KMS-11 (cell line): Measurements from ENCODE around the gene TMEM114.

ENCODE experiments used
- H2AFZ ChIP-seq: fragments of 200-600 bp; sonication (generic); 2 replicates; pipeline ENCODE4 v1.6.1; 2016; ENCODE audit warnings: antibody characterized with exemption, mixed run types, low read depth
- H3K27ac ChIP-seq: fragments of 200-600 bp; sonication (generic); 2 replicates; pipeline ENCODE4 v1.6.1; 2016; ENCODE audit warnings: mild to moderate bottlenecking, mixed run types
- H3K27me3 ChIP-seq: fragments of 200-600 bp; sonication (generic); 2 replicates; pipeline ENCODE4 v1.6.1; 2017; ENCODE audit warnings: mild to moderate bottlenecking, low read depth, mixed run types, moderate library complexity; ENCODE audit not compliant: insufficient read depth
- H3K36me3 ChIP-seq: fragments of 200-600 bp; sonication (generic); 2 replicates; pipeline ENCODE4 v1.6.1; 2017; ENCODE audit warnings: mild to moderate bottlenecking, mixed run types; ENCODE audit not compliant: insufficient read depth
- H3K4me1 ChIP-seq: fragments of 200-600 bp; sonication (generic); 2 replicates; pipeline ENCODE4 v1.6.1; 2016; ENCODE audit warnings: mild to moderate bottlenecking, low read depth, mixed run types; ENCODE audit not compliant: poor library complexity, severe bottlenecking
- H3K4me2 ChIP-seq: fragments of 200-600 bp; sonication (generic); 2 replicates; pipeline ENCODE4 v1.7.0; 2016; ENCODE audit warnings: mild to moderate bottlenecking, mixed run types
- H3K4me3 ChIP-seq: fragments of 200-600 bp; sonication (generic); IDR thresholded peaks from 2 replicates; pipeline ENCODE4 v1.6.1; 2017; ENCODE audit warnings: low read depth, low read length, mixed read lengths; ENCODE audit not compliant: insufficient read depth
- H3K79me2 ChIP-seq: fragments of 200-600 bp; sonication (generic); 2 replicates; pipeline ENCODE4 v1.6.1; 2016; ENCODE audit warnings: low read depth, mixed run types; ENCODE audit not compliant: insufficient read depth
- H3K9ac ChIP-seq: fragments of 200-600 bp; sonication (generic); 2 replicates; pipeline ENCODE4 v1.6.1; 2016; ENCODE audit warnings: mild to moderate bottlenecking, mixed run types
- H4K20me1 ChIP-seq: fragments of 200-600 bp; sonication (generic); 2 replicates; pipeline ENCODE4 v1.6.1; 2016; ENCODE audit warnings: mild to moderate bottlenecking, mixed run types; ENCODE audit not compliant: insufficient read depth
- TF ChIP-seq, protein P1 (sequence below): fragments of 200-600 bp; sonication (generic); conservative IDR thresholded peaks from 2 replicates; pipeline ENCODE4 v1.6.1; 2017; ENCODE audit warnings: low read depth, mild to moderate bottlenecking, antibody characterized with exemption, low read length, moderate library complexity, mixed read lengths

The TMEM114 gene

DNA sequence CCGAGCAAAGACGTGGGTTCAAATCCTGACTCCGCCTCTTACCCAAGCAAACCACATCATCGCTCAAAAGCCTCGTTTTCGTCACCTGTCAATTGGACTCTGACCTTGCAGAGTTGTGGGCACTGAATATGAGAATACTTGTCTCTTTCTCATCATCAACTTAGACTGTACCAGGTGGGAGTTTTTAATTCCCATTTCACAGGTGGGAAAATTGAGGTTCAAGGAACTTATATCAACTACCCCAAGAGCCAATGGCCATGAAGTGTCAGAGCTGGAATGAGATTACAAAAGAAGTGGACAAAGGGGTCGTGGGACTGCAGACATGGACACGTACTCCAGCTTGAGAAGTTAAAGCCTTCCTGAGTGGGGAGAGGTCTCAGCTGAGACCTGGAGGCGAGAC, 10.8 kb downstream of the TMEM114 start:
- Histone ChIP-seq H2AFZ (no peak overlapping the region), H3K4me3 (no peak overlapping the region), H3K27ac (no peak overlapping the region), H3K36me3 (no peaks in the 10 kb centered on the region), H3K9ac (no peak overlapping the region), H3K4me1 (no peaks in the 10 kb centered on the region), H3K27me3 (no peaks in the 10 kb centered on the region), H3K79me2 (no peaks in the 10 kb centered on the region), H4K20me1 (no peaks in the 10 kb centered on the region), H3K4me2 (no peak overlapping the region)
- TF ChIP-seq, protein P1, sequence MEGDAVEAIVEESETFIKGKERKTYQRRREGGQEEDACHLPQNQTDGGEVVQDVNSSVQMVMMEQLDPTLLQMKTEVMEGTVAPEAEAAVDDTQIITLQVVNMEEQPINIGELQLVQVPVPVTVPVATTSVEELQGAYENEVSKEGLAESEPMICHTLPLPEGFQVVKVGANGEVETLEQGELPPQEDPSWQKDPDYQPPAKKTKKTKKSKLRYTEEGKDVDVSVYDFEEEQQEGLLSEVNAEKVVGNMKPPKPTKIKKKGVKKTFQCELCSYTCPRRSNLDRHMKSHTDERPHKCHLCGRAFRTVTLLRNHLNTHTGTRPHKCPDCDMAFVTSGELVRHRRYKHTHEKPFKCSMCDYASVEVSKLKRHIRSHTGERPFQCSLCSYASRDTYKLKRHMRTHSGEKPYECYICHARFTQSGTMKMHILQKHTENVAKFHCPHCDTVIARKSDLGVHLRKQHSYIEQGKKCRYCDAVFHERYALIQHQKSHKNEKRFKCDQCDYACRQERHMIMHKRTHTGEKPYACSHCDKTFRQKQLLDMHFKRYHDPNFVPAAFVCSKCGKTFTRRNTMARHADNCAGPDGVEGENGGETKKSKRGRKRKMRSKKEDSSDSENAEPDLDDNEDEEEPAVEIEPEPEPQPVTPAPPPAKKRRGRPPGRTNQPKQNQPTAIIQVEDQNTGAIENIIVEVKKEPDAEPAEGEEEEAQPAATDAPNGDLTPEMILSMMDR, result no peak

- H3K4me3 ChIP-seq, result no peak overlapping the region
These were observed 12.5 kb downstream of the TMEM114 start for GRCh38 chr16:8577678-8578304.

GRCh38 chr16:8576141-8577004, 13.9 kb downstream of the TMEM114 start:
- Histone ChIP-seq H2AFZ (no peak overlapping the region), H3K27me3 (no peaks in the 10 kb centered on the region), H3K4me1 (peaks cover 9% of the 10 kb centered on the region), H3K4me3 (no peak overlapping the region), H3K27ac (no peak overlapping the region), H3K36me3 (no peaks in the 10 kb centered on the region), H4K20me1 (no peaks in the 10 kb centered on the region), H3K4me2 (no peak overlapping the region), H3K9ac (no peak overlapping the region), H3K79me2 (no peaks in the 10 kb centered on the region)
- TF ChIP-seq, protein P1, result no peak

More at GRCh38 chr16:8577678-8578304, 12.5 kb downstream of the TMEM114 start:
- Histone ChIP-seq H3K27ac (no peak overlapping the region), H3K4me1 (peaks cover 6% of the 10 kb centered on the region), H4K20me1 (no peaks in the 10 kb centered on the region), H3K36me3 (no peaks in the 10 kb centered on the region), H3K79me2 (no peaks in the 10 kb centered on the region), H3K9ac (no peak overlapping the region), H3K27me3 (no peaks in the 10 kb centered on the region), H3K4me2 (no peak overlapping the region), H2AFZ (no peak overlapping the region)
- TF ChIP-seq, protein P1, result no peak

- TF ChIP-seq, protein P1, result no peak
- Histone ChIP-seq H3K9ac (no peak overlapping the region), H4K20me1 (no peaks in the 10 kb centered on the region), H3K4me2 (no peak overlapping the region), H3K4me1 (peaks cover 9% of the 10 kb centered on the region), H3K4me3 (no peak overlapping the region), H3K27me3 (no peaks in the 10 kb centered on the region), H3K36me3 (no peaks in the 10 kb centered on the region), H3K79me2 (no peaks in the 10 kb centered on the region), H2AFZ (no peak overlapping the region), H3K27ac (no peak overlapping the region)
These were observed 14.9 kb downstream of the TMEM114 start for GRCh38 chr16:8575399-8575798.
